GM12801 (cell line): ENCODE measurements around the gene GATA5.

Experiments
- TF ChIP-seq, protein P1 (sequence below): IDR thresholded peaks from one replicate; pipeline ENCODE4 v1.5.1; 2011; ENCODE audit warnings: control low read depth; ENCODE audit not compliant: insufficient read length; ENCODE audit errors: extremely low read depth

The GATA5 gene

DNA sequence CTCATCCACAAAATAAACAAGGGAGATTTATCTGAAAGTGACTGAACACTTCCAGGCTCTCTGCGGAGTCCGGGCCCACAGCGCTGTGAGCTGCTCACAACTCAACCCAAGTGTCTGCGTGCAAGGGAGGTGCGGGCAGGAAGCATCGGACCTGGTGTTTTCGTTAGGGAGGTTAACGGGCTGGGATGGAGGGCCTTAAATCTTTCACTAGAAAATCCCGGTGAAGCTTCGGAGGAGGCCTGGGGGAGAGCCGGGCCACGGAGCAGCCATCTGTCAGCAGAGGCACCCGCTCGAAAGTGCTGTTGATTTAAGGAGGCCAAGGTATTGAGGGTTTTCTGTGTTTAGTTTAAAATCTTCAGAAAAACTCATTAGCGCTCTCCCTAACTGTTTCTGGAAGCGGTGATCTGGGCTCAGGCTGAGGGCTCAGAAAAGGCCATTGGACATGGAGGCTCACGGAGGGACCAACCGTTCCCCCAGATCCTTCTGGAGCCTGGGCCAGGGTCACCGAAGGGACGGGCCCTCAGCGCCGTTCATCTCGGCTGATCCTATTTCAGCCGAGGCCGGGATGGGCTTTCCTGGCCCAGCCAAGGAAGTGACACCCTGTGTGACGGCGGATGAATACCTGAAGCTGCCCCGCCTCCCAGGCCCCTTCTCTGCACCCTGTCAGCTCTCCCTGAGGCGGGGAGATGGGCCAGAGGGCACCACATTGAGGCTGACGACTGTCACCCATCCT lies 20.7 kb downstream of the GATA5 start:
- TF ChIP-seq, protein P1, sequence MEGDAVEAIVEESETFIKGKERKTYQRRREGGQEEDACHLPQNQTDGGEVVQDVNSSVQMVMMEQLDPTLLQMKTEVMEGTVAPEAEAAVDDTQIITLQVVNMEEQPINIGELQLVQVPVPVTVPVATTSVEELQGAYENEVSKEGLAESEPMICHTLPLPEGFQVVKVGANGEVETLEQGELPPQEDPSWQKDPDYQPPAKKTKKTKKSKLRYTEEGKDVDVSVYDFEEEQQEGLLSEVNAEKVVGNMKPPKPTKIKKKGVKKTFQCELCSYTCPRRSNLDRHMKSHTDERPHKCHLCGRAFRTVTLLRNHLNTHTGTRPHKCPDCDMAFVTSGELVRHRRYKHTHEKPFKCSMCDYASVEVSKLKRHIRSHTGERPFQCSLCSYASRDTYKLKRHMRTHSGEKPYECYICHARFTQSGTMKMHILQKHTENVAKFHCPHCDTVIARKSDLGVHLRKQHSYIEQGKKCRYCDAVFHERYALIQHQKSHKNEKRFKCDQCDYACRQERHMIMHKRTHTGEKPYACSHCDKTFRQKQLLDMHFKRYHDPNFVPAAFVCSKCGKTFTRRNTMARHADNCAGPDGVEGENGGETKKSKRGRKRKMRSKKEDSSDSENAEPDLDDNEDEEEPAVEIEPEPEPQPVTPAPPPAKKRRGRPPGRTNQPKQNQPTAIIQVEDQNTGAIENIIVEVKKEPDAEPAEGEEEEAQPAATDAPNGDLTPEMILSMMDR = no peak

DNA sequence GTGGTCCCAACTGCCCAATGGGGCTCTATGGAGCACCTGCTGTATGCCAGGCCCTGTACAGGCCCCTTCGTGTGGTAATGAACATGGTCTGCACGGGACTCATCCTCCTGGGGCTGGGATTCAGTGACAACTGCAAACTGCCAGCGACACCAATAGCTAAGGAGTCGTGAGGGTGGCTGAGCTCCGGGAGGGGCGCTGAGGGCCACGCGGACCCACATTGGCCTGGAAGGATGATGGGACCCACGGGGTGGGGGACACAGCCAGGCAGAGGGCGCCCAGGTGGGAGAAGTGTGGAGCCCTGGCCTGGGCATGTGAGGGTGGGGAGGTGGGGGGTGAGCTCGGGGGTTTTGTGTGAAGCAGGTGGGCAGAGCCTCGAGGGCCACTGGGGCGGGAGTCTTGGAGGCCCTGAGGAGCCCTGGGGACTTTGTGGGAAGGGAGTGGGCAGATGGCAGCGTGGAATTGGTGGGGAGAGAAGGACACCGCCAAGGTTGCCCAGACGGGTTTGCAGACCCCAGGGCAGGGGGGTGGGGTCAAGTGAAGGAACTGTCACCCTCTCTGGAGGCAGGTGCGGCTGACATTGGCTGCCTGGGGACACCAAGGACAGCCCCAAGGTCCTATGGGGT lies 22.5 kb downstream of the GATA5 start:
- TF ChIP-seq, protein P1 = no peak

DNA sequence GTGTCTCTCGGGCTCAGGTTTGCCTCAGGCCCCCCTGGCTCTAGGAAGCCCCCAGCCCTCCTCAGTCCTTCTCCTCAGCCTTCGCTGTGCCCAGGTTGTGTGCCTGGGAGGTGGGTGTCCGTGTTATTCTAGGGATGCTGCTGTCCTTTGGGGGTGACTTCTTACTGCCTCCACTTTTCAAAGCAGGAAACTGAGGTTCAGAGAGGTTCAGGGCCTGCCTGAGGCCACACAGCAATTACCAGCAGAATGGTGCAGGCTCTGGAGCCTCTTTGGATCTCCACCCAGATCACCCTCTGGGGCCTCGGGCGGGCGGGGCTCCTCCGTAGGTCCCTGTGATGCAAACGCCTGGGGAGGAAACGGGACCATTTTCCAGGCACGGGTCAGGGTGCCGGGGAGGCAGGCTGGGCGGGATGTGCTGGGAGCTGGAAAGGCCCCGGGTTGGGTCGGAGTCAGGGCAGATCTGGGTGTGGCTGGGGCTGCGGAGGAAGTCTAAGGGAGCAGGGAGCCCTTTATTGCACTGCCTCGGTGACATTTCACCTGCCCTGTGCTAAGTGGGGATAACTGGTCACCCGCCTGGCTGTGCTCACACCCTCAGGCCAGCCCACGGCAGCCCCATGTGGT lies 23.2 kb downstream of the GATA5 start:
- TF ChIP-seq, protein P1 = no peak

DNA sequence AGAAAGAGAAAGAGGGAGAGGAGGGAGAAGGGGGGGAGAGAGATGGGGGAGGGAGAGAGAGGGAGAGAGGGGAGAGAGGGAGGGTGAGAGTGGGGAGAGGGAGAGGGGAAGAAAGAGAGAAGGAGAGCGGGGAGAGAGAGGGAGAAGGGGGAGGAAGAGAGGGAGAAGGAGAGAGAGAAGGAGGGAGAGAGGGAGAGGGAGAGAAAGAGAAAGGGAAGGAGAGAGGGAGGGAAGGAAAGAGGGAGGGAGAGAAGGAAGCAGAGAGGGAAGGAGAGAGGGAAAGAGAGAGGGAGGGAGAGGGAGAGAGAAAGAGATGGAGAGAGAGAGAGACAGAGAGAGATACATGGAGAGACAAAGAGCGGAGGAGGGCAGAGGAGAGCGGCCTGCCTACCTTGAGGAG lies 23.8 kb downstream of the GATA5 start:
- TF ChIP-seq, protein P1 = no peak

DNA sequence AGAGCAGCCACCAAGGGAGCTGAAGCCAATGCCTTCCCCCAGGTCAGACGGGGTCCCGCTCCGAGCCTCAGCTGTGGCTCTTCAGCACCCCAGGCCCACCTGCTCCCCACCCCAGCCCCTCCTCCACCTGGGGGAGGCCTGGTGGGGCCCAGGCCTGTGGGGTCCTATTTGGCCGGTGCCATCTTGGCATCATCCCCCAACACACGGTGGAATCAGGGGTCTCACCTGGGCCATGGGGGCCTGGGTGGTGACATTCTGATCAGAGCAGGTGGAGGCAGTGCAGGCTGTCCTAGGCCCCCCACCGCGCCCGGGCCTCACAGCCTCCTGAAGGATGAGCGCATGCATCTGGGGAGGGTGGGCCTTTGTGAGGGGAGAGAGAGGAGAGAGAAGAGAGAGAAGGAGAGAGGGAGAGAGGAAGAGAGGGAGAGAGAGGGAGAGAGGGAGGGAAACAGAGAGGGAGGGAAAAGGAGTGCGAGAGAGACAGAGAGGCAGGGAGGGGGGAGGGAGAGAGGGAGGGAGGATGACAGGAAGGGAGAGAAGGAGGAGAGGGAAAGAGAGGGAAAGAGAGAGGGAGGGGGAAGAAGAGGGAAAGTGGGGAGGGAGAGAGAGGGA lies 24.5 kb downstream of the GATA5 start:
- TF ChIP-seq, protein P1 = no peak

DNA sequence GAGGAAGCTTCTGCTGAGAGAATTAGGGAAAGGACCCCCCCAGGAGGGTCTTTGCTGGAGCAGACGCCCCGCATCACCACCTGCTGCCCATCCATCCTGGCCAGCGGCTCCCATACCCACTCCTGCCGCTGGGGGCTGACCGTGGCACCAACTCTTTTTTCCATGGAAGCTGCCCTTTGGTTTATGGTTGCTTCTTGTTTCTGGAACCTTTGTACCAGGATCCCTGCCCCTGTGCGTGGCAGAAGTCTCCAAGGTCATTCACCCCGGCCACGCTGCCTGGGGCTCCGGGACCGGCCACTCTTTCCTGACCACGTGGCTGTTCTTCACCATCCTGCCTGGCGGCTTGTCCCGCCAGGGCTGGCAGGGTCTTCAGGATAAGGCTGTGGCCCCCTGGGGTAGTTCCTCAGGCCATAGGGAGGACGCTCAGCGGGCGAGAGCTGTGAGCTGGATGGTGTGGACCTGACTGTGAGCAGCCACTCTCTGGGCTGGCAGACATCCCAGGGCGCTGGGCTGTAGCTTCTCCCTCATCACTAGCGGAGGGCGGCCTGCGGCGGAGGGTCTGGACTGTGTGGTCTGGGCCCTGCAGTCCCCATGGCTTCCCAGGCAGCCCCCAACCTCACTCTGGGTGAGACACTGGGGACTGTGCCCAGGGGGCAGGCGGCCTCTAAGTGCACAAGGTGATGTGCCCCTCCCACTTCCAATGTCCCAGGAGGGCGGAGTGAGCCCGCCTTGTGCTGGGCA lies 25.7 kb downstream of the GATA5 start:
- TF ChIP-seq, protein P1 = no peak

DNA sequence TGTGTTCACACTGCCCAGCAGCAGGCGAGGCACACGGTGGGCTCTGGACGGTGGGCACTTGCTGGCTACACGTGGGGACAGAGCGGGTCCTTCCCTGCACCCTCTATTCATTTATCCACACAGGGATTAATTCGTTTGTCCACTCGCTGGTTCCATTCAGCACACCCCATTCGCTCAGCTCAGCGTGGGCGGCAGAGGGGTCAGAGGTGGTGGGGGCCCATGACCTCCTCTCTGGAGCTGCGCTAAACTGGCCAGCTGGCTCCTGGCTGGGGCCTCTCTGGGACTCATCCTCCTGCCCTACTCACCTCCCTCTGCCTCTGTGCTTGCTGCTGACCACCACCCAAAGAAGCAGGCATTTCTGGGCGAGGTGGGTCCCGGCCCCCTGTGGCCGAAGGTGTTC lies 27.0 kb downstream of the GATA5 start:
- TF ChIP-seq, protein P1 = no peak
